GM18867 (cell line): Measurements from ENCODE around the gene PGLYRP1.

Source experiments
- ATAC-seq: cut with Tn5 transposase; IDR thresholded peaks from one replicate; pipeline ENCODE4 v1.9.1; 2021; ENCODE audit warnings: mild to moderate bottlenecking, moderate library complexity; ENCODE audit not compliant: unreplicated experiment

The PGLYRP1 gene

GRCh38 chr19:46033401-46033800 is 10.5 kb upstream of the PGLYRP1 start:
- no peak for ATAC-seq

- no peak for ATAC-seq
These were observed 9.8 kb upstream of the PGLYRP1 start for GRCh38 chr19:46032597-46033025.

GRCh38 chr19:46031781-46032596 is 9.1 kb upstream of the PGLYRP1 start:
- ATAC-seq: no peak

GRCh38 chr19:46030812-46031550 is 8.1 kb upstream of the PGLYRP1 start:
- ATAC-seq: no peak

- ATAC-seq: no peak
These were observed 3.0 kb upstream of the PGLYRP1 start for GRCh38 chr19:46025835-46026234.

- no peak for ATAC-seq
These were observed 492 bp upstream of the PGLYRP1 start for GRCh38 chr19:46023311-46023779.

- no peak for ATAC-seq
These were observed 807 bp downstream of the PGLYRP1 start for GRCh38 chr19:46022061-46022430.

- ATAC-seq: no peak
These were observed 1.3 kb downstream of the PGLYRP1 start for GRCh38 chr19:46021531-46022041.

- no peak for ATAC-seq
These were observed 2.1 kb downstream of the PGLYRP1 start for GRCh38 chr19:46020819-46021125.

GRCh38 chr19:46019270-46019669 is 3.6 kb downstream of the PGLYRP1 start:
- no peak for ATAC-seq

GRCh38 chr19:46018729-46019251 is 4.1 kb downstream of the PGLYRP1 start:
- ATAC-seq: no peak

GRCh38 chr19:46017874-46018675 is 4.8 kb downstream of the PGLYRP1 start:
- no peak for ATAC-seq

- no peak for ATAC-seq
These were observed 5.8 kb downstream of the PGLYRP1 start for GRCh38 chr19:46017095-46017429.

GRCh38 chr19:46016426-46017094 is 6.3 kb downstream of the PGLYRP1 start:
- peak; percentile 51 for ATAC-seq

GRCh38 chr19:46015687-46016425 is 7.0 kb downstream of the PGLYRP1 start:
- ATAC-seq: peak; percentile 17

GRCh38 chr19:46014941-46015686 is 7.7 kb downstream of the PGLYRP1 start:
- ATAC-seq: no peak

GRCh38 chr19:46014534-46014933 is 8.3 kb downstream of the PGLYRP1 start:
- no peak for ATAC-seq

GRCh38 chr19:46009530-46010510 is 13.0 kb downstream of the PGLYRP1 start:
- ATAC-seq: no peak
